ENCODE measurements around the gene PGAM4.
"Not testable (repeated sequence)": the region's sequence is repeated elsewhere in the genome, so short reads cannot be mapped to it uniquely, and the experiment has no call there.

PGAM4 gene

DNA sequence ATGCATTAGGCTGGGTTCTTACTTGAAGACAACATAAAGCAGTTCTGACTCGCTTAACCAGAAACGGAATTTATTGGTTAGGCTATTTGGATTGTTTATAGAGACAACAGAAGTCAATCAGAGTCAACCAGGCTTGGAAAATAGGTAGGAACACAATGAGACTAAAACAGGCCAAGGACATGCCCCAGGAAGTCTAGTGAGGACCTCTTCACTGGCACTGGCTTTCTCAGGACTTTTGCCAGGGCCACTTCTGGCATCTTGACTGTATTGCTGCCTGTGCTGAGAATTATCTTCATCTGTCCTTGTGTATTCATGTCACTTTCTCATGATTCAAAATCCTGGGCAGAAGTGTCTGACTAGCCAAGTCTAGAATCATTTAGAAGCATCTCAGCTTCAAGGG is 19.6 kb downstream of the PGAM4 start:
- TF ChIP-seq, protein P1, sequence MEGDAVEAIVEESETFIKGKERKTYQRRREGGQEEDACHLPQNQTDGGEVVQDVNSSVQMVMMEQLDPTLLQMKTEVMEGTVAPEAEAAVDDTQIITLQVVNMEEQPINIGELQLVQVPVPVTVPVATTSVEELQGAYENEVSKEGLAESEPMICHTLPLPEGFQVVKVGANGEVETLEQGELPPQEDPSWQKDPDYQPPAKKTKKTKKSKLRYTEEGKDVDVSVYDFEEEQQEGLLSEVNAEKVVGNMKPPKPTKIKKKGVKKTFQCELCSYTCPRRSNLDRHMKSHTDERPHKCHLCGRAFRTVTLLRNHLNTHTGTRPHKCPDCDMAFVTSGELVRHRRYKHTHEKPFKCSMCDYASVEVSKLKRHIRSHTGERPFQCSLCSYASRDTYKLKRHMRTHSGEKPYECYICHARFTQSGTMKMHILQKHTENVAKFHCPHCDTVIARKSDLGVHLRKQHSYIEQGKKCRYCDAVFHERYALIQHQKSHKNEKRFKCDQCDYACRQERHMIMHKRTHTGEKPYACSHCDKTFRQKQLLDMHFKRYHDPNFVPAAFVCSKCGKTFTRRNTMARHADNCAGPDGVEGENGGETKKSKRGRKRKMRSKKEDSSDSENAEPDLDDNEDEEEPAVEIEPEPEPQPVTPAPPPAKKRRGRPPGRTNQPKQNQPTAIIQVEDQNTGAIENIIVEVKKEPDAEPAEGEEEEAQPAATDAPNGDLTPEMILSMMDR (IDR thresholded peaks at IDR 0.05) = no peak
- DNase-seq (ENCODE audit: low spot score) = no peak
- H3K27ac ChIP-seq = no peak overlapping the region
- no peak overlapping the region for H3K4me3 ChIP-seq

DNA sequence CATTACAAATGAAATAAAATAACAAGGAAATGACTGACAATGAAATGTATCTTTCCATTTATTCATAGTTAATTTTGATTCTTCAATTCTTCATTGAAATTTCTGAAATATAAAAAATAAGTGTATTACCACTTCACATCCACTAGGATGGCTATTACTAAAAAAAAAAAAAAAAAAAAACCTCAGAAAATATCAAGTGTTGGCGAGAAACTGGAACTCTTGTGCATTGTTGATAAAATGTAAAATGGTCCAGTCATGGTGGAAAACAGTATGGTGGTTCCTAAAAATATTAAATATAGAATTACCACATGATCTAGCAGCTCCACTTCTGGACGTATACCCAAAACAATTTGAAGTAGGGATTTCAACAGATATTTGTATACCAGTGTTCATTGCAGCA is 22.9 kb downstream of the PGAM4 start:
- no peak for DNase-seq (ENCODE audit: low spot score)
- Histone ChIP-seq H3K4me3 (no peak overlapping the region), H3K27ac (no peak overlapping the region)
- TF ChIP-seq, protein P1 (IDR thresholded peaks at IDR 0.05) = no peak

DNA sequence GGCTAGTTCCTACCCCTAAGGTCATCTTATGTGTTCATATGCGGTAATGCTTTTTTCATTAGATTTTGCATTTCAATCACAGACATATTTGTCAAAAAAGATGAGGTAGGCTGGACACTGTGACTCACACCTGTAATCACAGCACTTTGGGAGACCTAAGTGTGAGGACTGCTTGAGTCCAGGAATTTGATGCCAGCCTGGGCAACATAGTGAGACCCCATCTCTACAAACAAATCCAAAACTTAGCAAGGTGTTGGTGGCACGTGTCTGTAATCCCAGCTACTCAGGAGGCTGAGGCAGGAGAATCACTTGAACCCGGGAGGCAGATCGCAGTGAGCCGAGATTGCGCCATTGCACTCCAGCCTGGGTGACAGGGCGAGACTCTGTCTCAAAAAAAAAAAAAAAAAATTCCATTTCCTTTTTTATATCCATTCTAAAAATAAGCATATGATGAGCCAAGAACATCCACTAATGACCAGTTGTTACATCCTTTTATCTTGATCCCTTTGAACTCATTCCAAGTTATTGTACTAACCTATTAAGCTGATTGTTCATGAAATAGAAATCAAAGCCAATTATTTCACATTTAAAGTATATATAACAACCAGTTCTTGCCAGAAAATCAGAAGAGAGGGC is 23.4 kb downstream of the PGAM4 start:
- TF ChIP-seq, protein P1 (IDR thresholded peaks at IDR 0.05) = no peak
- Histone ChIP-seq H3K4me3 (no peak overlapping the region), H3K27ac (no peak overlapping the region)
- DNase-seq (ENCODE audit: low spot score) = no peak

DNA sequence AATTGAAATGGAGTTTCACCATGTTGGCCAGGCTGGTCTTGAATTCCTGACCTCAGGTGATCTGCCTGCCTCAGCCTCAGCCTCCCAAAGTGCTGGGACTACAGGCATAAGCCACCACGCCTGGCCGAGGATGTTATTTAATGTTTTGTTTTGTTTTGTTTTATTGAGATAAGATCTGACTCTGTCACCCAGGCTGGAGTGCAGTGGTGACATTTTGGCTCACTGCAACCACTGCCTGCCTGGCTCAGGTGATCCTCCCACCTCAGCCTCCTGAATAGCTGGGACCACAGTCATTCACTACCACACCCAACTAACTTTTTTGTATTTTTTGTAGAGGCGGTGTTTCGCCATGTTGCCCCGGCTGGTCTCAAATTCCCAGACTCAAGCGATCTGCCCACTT is 24.4 kb downstream of the PGAM4 start:
- H3K27ac ChIP-seq; DNase-seq (ENCODE audit: low spot score); H3K4me3 ChIP-seq: not testable (repeated sequence)

DNA sequence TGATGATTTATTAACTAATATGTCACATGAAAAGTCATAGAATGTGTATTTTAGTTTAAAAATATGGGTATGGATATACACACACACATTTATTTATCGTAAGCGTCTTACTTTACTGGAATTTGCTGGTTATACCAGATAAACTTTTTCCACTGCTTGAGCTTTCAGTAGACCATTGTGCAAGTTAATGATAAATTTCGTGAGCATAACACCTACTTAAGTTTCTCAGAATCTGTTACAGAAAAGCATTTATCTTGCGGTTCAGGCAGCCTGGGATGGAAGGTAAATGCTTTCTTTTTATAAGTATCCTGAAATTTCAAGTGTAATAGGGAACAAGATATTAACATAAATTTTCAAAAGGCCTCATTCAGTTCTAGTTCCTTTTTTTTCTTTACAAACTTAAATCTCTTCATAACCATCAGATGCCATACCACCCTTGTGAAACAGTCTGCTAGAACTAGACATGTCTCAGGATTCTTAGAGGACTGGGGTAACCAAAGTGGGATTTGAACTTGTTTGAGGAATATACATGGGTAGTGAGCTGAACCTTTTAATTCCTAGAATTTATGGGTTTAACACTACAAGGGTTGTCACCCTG is 31.3 kb downstream of the PGAM4 start:
- TF ChIP-seq, protein P1 (IDR thresholded peaks at IDR 0.05) = no peak
- H3K27ac ChIP-seq = no peak overlapping the region
- DNase-seq (ENCODE audit: low spot score) = no peak
- H3K4me3 ChIP-seq = no peak overlapping the region

DNA sequence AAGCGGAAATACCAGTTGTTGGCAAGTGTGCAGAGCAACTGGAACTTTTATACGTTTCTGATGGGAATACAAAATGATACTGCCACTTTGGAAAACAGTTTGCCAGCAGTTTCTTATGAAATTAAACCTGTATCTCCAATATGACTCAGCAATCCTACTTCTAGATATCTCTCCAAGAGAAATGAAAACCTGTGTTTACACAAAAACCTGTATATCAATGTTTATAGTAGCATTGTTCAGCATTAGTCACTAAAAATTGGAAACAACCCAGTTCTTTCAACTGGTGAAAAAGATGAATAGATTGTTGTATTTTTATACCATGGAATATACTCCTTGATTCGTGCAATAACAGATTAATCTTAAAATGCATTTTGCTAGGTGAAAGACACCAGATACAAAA is 32.1 kb downstream of the PGAM4 start:
- TF ChIP-seq, protein P1 (IDR thresholded peaks at IDR 0.05) = no peak
- H3K27ac ChIP-seq = no peak overlapping the region
- H3K4me3 ChIP-seq = no peak overlapping the region
- DNase-seq (ENCODE audit: low spot score) = no peak

DNA sequence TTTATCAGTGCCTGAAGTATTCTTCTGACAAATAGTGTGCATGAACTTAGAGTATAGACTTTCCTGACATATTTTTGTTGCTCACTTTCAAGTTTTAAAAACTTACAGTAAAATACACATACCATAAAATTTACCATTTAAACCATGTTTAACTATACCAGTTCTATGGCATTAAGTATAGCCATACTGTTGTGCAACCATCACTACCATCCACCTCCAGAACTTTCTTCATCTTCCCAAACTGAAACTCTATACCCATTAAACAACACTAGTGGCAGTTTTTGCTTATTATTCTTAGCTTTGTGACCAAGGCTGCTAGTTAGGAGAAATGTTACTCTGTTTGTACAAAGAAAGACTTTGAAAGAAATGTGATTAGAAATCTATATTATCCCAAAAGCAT is 33.1 kb downstream of the PGAM4 start:
- H3K27ac ChIP-seq = no peak overlapping the region
- TF ChIP-seq, protein P1 (IDR thresholded peaks at IDR 0.05) = no peak
- no peak for DNase-seq (ENCODE audit: low spot score)
- H3K4me3 ChIP-seq = no peak overlapping the region

Measured in coronary artery (tissue), 2 donors.